Kidney (tissue), 14 donors: ENCODE results near the gene HHAT. TPM values are rescaled to one million over a fixed set of nuclear protein-coding genes. Genes with fewer than 3 reads are reported as not detected.
"Not testable (repeated sequence)": the region's sequence is repeated elsewhere in the genome, so short reads cannot be mapped to it uniquely, and the experiment has no call there.

Experiments
- DNase-seq, 5 donors: peaks; one replicate each; pipeline ENCODE4 v3.0.0-alpha.2; 2013 to 2020
- FAIRE-seq: peaks from 2 replicates; lab custom pipeline; 2012; peaks lifted over from hg19 to GRCh38; lab: Jason Lieb, UNC
- H3K27ac ChIP-seq, 2 donors: one replicate each; pipeline ENCODE4 v1.7.0; 2013; ENCODE audit warnings: low read depth in 2 of 2, low read length in 2 of 2, inconsistent platforms in 1 of 2
- H3K27me3 ChIP-seq: one replicate; pipeline ENCODE4 v1.7.1; 2013; ENCODE audit warnings: low read length, inconsistent platforms; ENCODE audit not compliant: control insufficient read depth, insufficient read depth
- H3K36me3 ChIP-seq, 3 donors: one replicate each; pipeline versions ENCODE4 v1.7.0 to v1.7.1; 2013; ENCODE audit warnings: low read length in 3 of 3, control low read depth in 1 of 3, inconsistent platforms in 1 of 3; ENCODE audit not compliant: insufficient read depth in 3 of 3, control insufficient read depth in 2 of 3
- H3K4me1 ChIP-seq, 3 donors: one replicate each; pipeline versions ENCODE4 v1.7.0 to v1.7.1; 2013; ENCODE audit warnings: low read length in 3 of 3, inconsistent platforms in 1 of 3, low read depth in 1 of 3; ENCODE audit not compliant: control insufficient read depth in 2 of 3, insufficient read depth in 2 of 3
- H3K4me3 ChIP-seq, 3 donors: one replicate each; pipeline versions ENCODE4 v1.7.0 to v1.8.1; 2013; ENCODE audit warnings: low read length in 3 of 3, control low read depth in 1 of 3, inconsistent platforms in 1 of 3
- H3K9ac ChIP-seq, 3 donors: one replicate each; pipeline versions ENCODE4 v1.7.0 to v1.7.1; 2013; ENCODE audit warnings: low read length in 3 of 3, control low read depth in 1 of 3, inconsistent platforms in 1 of 3
- H3K9me3 ChIP-seq, 3 donors: one replicate each; pipeline versions ENCODE4 v1.7.0 to v1.7.1; 2013; ENCODE audit warnings: low read length in 3 of 3, control low read depth in 1 of 3, inconsistent platforms in 1 of 3; ENCODE audit not compliant: control insufficient read depth in 2 of 3, insufficient read depth in 1 of 3
- CTCF ChIP-seq: IDR thresholded peaks from 3 replicates; pipeline ENCODE4 v1.5.1; 2012; ENCODE audit warnings: mild to moderate bottlenecking, moderate library complexity, borderline replicate concordance; ENCODE audit not compliant: insufficient read depth; ENCODE audit errors: extremely low read depth
- intact Hi-C: fragments of 100-400 bp; cut with DNase I; formaldehyde crosslinking; loops from one replicate; pipeline ENCODE4 v1.11.1; 2022
- polyA plus RNA-seq: library from polyadenylated mRNA; stranded (reverse); fragments of 350-450 nt; fragmentation: Illumina TruSeq; extraction: RNeasy Lipid Tissue Mini Kit (QIAGEN cat#74804); gene quantifications from one replicate; pipeline ENCODE4 v1.2.3, GENCODE V29; 2014; ENCODE audit warnings: low read depth, low replicate concordance; ENCODE audit not compliant: insufficient read depth
- total RNA-seq: library from RNA; stranded (reverse); fragmentation: NEBNext Ultra II Directional; extraction: Animal tissue kit (Norgen Biotek cat#: 25700); gene quantifications from one replicate; pipeline ENCODE4 v1.2.1, GENCODE V29; 2021
- donor health status: control.
- donor health status: control.
- donor health status: control.
- donor health status: control.
- donor health status: control.
- donor health status: DM: yes; HTN: yes; CAD: no.
- donor health status: Normal renal cell carcinoma (clear cell type).

Gene HHAT
- total and polyA plus RNA-seq, 2 donors from 2014 or later = 5.5 to 9.7 TPM

- Histone ChIP-seq H3K9me3 (no peaks in the 10 kb centered on the region), H3K27ac (no peak overlapping the region), H3K27me3 (no peaks in the 10 kb centered on the region), H3K4me3 (no peak overlapping the region), H3K4me1 (peaks cover 0 to 4% (median 3%) of the 10 kb centered on the region in 3 donors), H3K9ac (no peak overlapping the region), H3K36me3 (no peaks in the 10 kb centered on the region)
- FAIRE-seq (no peak), DNase-seq (no peak)
- intact Hi-C loops = no loop called here
- no peak for TF ChIP-seq CTCF
These were observed 16.0 kb downstream of the HHAT start for GRCh38 chr1:210344706-210345105.

DNA sequence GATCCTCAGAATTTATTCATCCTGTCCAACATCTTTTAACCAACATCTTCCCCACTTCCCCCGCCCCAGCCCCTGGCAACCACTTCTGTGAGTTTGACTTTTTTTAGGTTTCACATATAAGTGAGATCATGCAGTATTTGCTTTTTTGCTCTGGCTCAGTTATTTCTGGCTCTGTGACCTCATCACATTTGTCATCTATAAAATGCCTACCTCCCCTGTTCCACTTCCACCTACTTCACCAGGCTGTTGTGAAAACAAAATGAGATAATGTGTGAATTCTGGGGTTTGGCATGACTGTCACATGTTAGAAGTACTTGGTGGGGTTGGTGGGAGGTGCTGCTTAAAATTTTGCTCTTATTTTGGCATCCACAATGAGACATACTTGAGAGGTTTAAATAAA, 18.4 kb downstream of the HHAT start:
- no peak for TF ChIP-seq CTCF
- H3K9me3 ChIP-seq = no peaks in the 10 kb centered on the region

GRCh38 chr1:210351496-210351895, 22.8 kb downstream of the HHAT start:
- no peak for TF ChIP-seq CTCF
- FAIRE-seq (no peak), DNase-seq (no peak)
- Histone ChIP-seq H3K9me3 (no peaks in the 10 kb centered on the region), H3K36me3 (no peaks in the 10 kb centered on the region), H3K9ac (no peak overlapping the region), H3K4me3 (no peak overlapping the region), H3K27ac (no peak overlapping the region), H3K27me3 (no peaks in the 10 kb centered on the region), H3K4me1 (no peaks in the 10 kb centered on the region)
- intact Hi-C loops = no loop called here

More for the DNA sequence above, 18.4 kb downstream of the HHAT start:
- H3K36me3 ChIP-seq = no peaks in the 10 kb centered on the region
- H3K4me1 ChIP-seq = peaks cover 0 to 4% (median 3%) of the 10 kb centered on the region in 3 donors
- FAIRE-seq = no peak
- H3K27ac ChIP-seq = no peak overlapping the region
- H3K4me3 ChIP-seq = no peak overlapping the region
- H3K9ac ChIP-seq = no peak overlapping the region
- DNase-seq = no peak
- intact Hi-C loops = no loop called here
- no peaks in the 10 kb centered on the region for H3K27me3 ChIP-seq

- no peaks in the 10 kb centered on the region for H3K27me3 ChIP-seq
- no peak for DNase-seq
- no peaks in the 10 kb centered on the region for H3K36me3 ChIP-seq
- no peaks in the 10 kb centered on the region for H3K9me3 ChIP-seq
- intact Hi-C loops = no loop called here
- no peak for FAIRE-seq
- H3K4me3 ChIP-seq = no peak overlapping the region
- H3K27ac ChIP-seq = no peak overlapping the region
- no peak for TF ChIP-seq CTCF
- H3K9ac ChIP-seq = no peak overlapping the region
- no peaks in the 10 kb centered on the region for H3K4me1 ChIP-seq
These were observed 23.9 kb downstream of the HHAT start for GRCh38 chr1:210352575-210352974.

GRCh38 chr1:210354305-210354704, 25.6 kb downstream of the HHAT start:
- FAIRE-seq, H3K27ac ChIP-seq, DNase-seq: not testable (repeated sequence)

More at GRCh38 chr1:210354305-210354704, 25.6 kb downstream of the HHAT start:
- H3K9ac ChIP-seq, intact Hi-C loops, H3K27me3 ChIP-seq, H3K4me3 ChIP-seq, H3K9me3 ChIP-seq, H3K4me1 ChIP-seq, H3K36me3 ChIP-seq: not testable (repeated sequence)
